Measurements from ENCODE around the gene CDH8.
"Not testable (repeated sequence)": the region's sequence is repeated elsewhere in the genome, so short reads cannot be mapped to it uniquely, and the experiment has no call there.

The CDH8 gene

DNA sequence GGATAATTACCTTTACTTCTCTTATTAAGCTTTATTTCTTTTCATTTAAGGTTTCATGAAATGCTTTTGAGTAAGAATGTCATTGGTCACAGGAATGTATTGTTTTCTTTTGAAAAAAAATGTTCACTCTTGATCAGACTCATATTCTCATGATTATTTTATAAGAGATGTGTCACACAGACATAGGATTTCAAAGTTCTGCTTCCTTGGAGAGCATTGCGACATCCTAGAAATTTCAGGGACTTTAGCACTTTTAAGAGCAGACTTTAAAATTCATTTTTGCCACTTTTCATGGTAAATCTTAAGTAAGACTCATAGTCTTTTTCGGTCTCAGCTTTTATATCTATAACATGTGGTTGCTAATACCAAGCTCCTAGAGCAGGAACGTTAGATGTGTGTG is 314.7 kb downstream of the CDH8 start:
- H3K9ac ChIP-seq (ENCODE audit: low read length), result no peak overlapping the region
- H4K20me1 ChIP-seq (ENCODE audit: low read depth, low read length), result no peaks in the 10 kb centered on the region
- H3F3A ChIP-seq (ENCODE audit: insufficient read depth), result no peaks in the 10 kb centered on the region
- no peak for TF ChIP-seq EZH2phosphoT487 (conservative IDR thresholded peaks at IDR 0.05; ENCODE audit: low read length)
- TF ChIP-seq, protein P1, sequence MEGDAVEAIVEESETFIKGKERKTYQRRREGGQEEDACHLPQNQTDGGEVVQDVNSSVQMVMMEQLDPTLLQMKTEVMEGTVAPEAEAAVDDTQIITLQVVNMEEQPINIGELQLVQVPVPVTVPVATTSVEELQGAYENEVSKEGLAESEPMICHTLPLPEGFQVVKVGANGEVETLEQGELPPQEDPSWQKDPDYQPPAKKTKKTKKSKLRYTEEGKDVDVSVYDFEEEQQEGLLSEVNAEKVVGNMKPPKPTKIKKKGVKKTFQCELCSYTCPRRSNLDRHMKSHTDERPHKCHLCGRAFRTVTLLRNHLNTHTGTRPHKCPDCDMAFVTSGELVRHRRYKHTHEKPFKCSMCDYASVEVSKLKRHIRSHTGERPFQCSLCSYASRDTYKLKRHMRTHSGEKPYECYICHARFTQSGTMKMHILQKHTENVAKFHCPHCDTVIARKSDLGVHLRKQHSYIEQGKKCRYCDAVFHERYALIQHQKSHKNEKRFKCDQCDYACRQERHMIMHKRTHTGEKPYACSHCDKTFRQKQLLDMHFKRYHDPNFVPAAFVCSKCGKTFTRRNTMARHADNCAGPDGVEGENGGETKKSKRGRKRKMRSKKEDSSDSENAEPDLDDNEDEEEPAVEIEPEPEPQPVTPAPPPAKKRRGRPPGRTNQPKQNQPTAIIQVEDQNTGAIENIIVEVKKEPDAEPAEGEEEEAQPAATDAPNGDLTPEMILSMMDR (IDR thresholded peaks at IDR 0.05; ENCODE audit: insufficient read depth, low read length, poor library complexity, severe bottlenecking), result no peak
- no peak overlapping the region for H2AFZ ChIP-seq (ENCODE audit: low read depth, low read length, severe bottlenecking)
- H3K9me3 ChIP-seq (ENCODE audit: insufficient read depth, low read length), result no peaks in the 10 kb centered on the region
- no peak overlapping the region for H3K27ac ChIP-seq (ENCODE audit: low read depth, low read length)
- no peaks in the 10 kb centered on the region for H3K9me2 ChIP-seq (replicated peaks; ENCODE audit: insufficient read depth, low read length)
- no peaks in the 10 kb centered on the region for H3K79me2 ChIP-seq (ENCODE audit: insufficient read depth, low read length)
- no peaks in the 10 kb centered on the region for H3K27me3 ChIP-seq (ENCODE audit: low read length)
- H3K36me3 ChIP-seq (ENCODE audit: low read length), result no peaks in the 10 kb centered on the region
- H3K4me3 ChIP-seq (ENCODE audit: insufficient read depth, low read length, poor library complexity, severe bottlenecking), result no peak overlapping the region
- H3K4me2 ChIP-seq (ENCODE audit: low read depth, low read length, poor library complexity, severe bottlenecking), result no peak overlapping the region

DNA sequence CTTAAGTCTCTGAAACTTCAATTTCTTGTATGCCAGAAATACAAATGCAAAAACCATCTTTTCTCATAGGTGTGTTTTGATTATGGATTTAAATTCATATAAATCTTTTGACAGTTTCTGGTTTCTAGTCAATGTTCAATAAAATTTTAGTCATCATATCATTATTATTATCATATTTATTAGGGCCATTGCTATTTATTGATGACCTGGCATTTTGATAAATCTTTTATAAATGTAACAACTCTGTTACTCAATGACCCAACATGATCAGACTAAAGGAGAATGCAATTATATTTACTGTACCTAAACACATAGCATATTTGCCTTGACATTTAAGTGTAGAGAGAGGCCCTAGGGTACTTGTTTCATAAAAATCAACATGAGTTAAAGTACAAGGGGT is 320.8 kb downstream of the CDH8 start:
- H3F3A ChIP-seq (ENCODE audit: insufficient read depth), result no peaks in the 10 kb centered on the region
- no peak overlapping the region for H3K4me2 ChIP-seq (ENCODE audit: low read depth, low read length, poor library complexity, severe bottlenecking)
- H3K27ac ChIP-seq (ENCODE audit: low read depth, low read length), result no peak overlapping the region
- H3K9ac ChIP-seq (ENCODE audit: low read length), result no peak overlapping the region
- H3K36me3 ChIP-seq (ENCODE audit: low read length), result no peaks in the 10 kb centered on the region
- no peak overlapping the region for H2AFZ ChIP-seq (ENCODE audit: low read depth, low read length, severe bottlenecking)
- H4K20me1 ChIP-seq (ENCODE audit: low read depth, low read length), result no peaks in the 10 kb centered on the region
- no peaks in the 10 kb centered on the region for H3K79me2 ChIP-seq (ENCODE audit: insufficient read depth, low read length)
- H3K27me3 ChIP-seq (ENCODE audit: low read length), result no peaks in the 10 kb centered on the region
- TF ChIP-seq EZH2phosphoT487 (conservative IDR thresholded peaks at IDR 0.05; ENCODE audit: low read length), result no peak
- TF ChIP-seq, protein P1 (IDR thresholded peaks at IDR 0.05; ENCODE audit: insufficient read depth, low read length, poor library complexity, severe bottlenecking), result no peak
- H3K9me2 ChIP-seq (replicated peaks; ENCODE audit: insufficient read depth, low read length), result no peaks in the 10 kb centered on the region
- H3K4me3 ChIP-seq (ENCODE audit: insufficient read depth, low read length, poor library complexity, severe bottlenecking), result no peak overlapping the region
- H3K9me3 ChIP-seq (ENCODE audit: insufficient read depth, low read length), result no peaks in the 10 kb centered on the region

DNA sequence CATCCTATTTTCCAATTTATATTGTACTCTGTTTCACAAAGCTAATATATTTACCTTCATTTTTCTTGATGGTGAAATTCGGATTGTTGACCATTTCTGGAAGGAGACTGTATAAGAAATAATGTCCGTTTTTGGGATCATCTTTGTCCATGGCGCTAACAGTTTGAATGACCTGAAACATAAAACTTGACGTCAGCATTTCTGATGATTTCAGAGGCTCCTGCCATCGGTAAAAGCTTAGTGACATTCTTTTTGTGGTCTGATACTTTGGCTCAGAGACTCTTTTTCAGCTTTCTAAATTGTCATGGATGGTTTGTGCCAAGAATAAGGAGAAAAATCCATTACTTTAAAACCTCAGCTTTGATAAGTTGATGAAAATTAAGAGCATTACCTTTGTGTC is 322.5 kb downstream of the CDH8 start:
- H3K27ac ChIP-seq (ENCODE audit: low read depth, low read length), result no peak overlapping the region
- no peak overlapping the region for H3K9ac ChIP-seq (ENCODE audit: low read length)
- H3K36me3 ChIP-seq (ENCODE audit: low read length), result no peaks in the 10 kb centered on the region
- no peak overlapping the region for H3K4me2 ChIP-seq (ENCODE audit: low read depth, low read length, poor library complexity, severe bottlenecking)
- no peak for TF ChIP-seq EZH2phosphoT487 (conservative IDR thresholded peaks at IDR 0.05; ENCODE audit: low read length)
- TF ChIP-seq, protein P1 (IDR thresholded peaks at IDR 0.05; ENCODE audit: insufficient read depth, low read length, poor library complexity, severe bottlenecking), result no peak
- no peaks in the 10 kb centered on the region for H3K27me3 ChIP-seq (ENCODE audit: low read length)
- no peaks in the 10 kb centered on the region for H3K9me3 ChIP-seq (ENCODE audit: insufficient read depth, low read length)
- H3F3A ChIP-seq (ENCODE audit: insufficient read depth), result no peaks in the 10 kb centered on the region
- no peak overlapping the region for H3K4me3 ChIP-seq (ENCODE audit: insufficient read depth, low read length, poor library complexity, severe bottlenecking)
- H3K9me2 ChIP-seq (replicated peaks; ENCODE audit: insufficient read depth, low read length), result no peaks in the 10 kb centered on the region
- H2AFZ ChIP-seq (ENCODE audit: low read depth, low read length, severe bottlenecking), result no peak overlapping the region
- H3K79me2 ChIP-seq (ENCODE audit: insufficient read depth, low read length), result no peaks in the 10 kb centered on the region
- no peaks in the 10 kb centered on the region for H4K20me1 ChIP-seq (ENCODE audit: low read depth, low read length)

DNA sequence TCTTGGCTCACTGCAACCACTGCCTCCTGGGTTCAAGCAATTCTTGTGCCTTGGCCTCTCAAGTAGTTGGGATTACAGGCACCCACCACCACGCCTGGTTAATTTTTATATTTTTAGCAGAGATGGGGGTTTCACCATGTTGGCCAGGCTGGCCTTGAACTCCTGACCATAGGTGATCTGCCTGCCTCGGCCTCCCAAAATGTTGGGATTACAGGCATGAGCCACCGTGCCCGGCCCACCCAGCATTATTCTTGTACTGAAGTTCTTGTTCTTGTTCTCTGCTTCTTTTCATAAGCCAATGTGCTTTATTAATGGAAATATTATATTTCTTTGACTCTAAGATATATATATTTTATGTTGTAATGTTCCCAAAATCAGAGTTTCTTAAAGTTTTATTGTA is 336.6 kb downstream of the CDH8 start:
- not testable (repeated sequence) for H2AFZ ChIP-seq (ENCODE audit: low read depth, low read length, severe bottlenecking); H3K79me2 ChIP-seq (ENCODE audit: insufficient read depth, low read length); H4K20me1 ChIP-seq (ENCODE audit: low read depth, low read length); H3K36me3 ChIP-seq (ENCODE audit: low read length); H3K9me2 ChIP-seq (replicated peaks; ENCODE audit: insufficient read depth, low read length); H3K9me3 ChIP-seq (ENCODE audit: insufficient read depth, low read length); H3K4me2 ChIP-seq (ENCODE audit: low read depth, low read length, poor library complexity, severe bottlenecking); H3K4me3 ChIP-seq (ENCODE audit: insufficient read depth, low read length, poor library complexity, severe bottlenecking); H3K27me3 ChIP-seq (ENCODE audit: low read length); H3K27ac ChIP-seq (ENCODE audit: low read depth, low read length); H3K9ac ChIP-seq (ENCODE audit: low read length); H3F3A ChIP-seq (ENCODE audit: insufficient read depth)
